HUES6 (cell line): ENCODE results near the gene FOXA1.

ENCODE experiments used
- H3K27ac ChIP-seq: 2 replicates; pipeline ENCODE4 v1.7.0; 2013; ENCODE audit warnings: low read depth, mild to moderate bottlenecking, low read length, inconsistent platforms
- H3K27me3 ChIP-seq: 2 replicates; pipeline ENCODE4 v1.6.1; 2013; ENCODE audit warnings: low read length; ENCODE audit not compliant: control insufficient read depth, insufficient read depth
- H3K36me3 ChIP-seq: 2 replicates; pipeline ENCODE4 v1.6.1; 2013; ENCODE audit warnings: low read length; ENCODE audit not compliant: control insufficient read depth, insufficient read depth
- H3K4me1 ChIP-seq: 2 replicates; pipeline ENCODE4 v1.6.1; 2013; ENCODE audit warnings: low read length; ENCODE audit not compliant: control insufficient read depth, insufficient read depth
- H3K4me3 ChIP-seq: 2 replicates; pipeline ENCODE4 v1.5.1; 2013; ENCODE audit warnings: low read depth, low read length
- H3K9ac ChIP-seq: one replicate; pipeline ENCODE4 v1.6.1; 2013; ENCODE audit warnings: mild to moderate bottlenecking, low read length
- H3K9me3 ChIP-seq: 2 replicates; pipeline ENCODE4 v1.6.1; 2013; ENCODE audit warnings: low read depth, low read length; ENCODE audit not compliant: control insufficient read depth, insufficient read depth

Gene FOXA1

GRCh38 chr14:37587131-37587803 is 7.8 kb downstream of the FOXA1 start:
- H3K4me3 ChIP-seq = peak overlapping the region; percentile 62

GRCh38 chr14:37586797-37587130 is 8.3 kb downstream of the FOXA1 start:
- Histone ChIP-seq H3K36me3 (no peaks in the 10 kb centered on the region), H3K9me3 (no peaks in the 10 kb centered on the region), H3K4me3 (no peak overlapping the region), H3K4me1 (peaks cover 49% of the 10 kb centered on the region), H3K9ac (no peak overlapping the region), H3K27ac (no peak overlapping the region), H3K27me3 (peaks cover 100% of the 10 kb centered on the region)

More at GRCh38 chr14:37587131-37587803, 7.8 kb downstream of the FOXA1 start:
- no peaks in the 10 kb centered on the region for H3K9me3 ChIP-seq
- H3K4me1 ChIP-seq = peaks cover 49% of the 10 kb centered on the region
- no peak overlapping the region for H3K9ac ChIP-seq
- no peak overlapping the region for H3K27ac ChIP-seq
- no peaks in the 10 kb centered on the region for H3K36me3 ChIP-seq
- peaks cover 100% of the 10 kb centered on the region for H3K27me3 ChIP-seq

- Histone ChIP-seq H3K4me3 (no peak overlapping the region), H3K9ac (no peak overlapping the region), H3K9me3 (no peaks in the 10 kb centered on the region), H3K4me1 (peaks cover 46% of the 10 kb centered on the region), H3K27me3 (peaks cover 100% of the 10 kb centered on the region), H3K27ac (no peak overlapping the region), H3K36me3 (no peaks in the 10 kb centered on the region)
These were observed 8.9 kb downstream of the FOXA1 start for GRCh38 chr14:37585971-37586796.

GRCh38 chr14:37585101-37585511 is 9.9 kb downstream of the FOXA1 start:
- peaks cover 100% of the 10 kb centered on the region for H3K27me3 ChIP-seq
- H3K4me1 ChIP-seq = peaks cover 43% of the 10 kb centered on the region
- H3K9me3 ChIP-seq = no peaks in the 10 kb centered on the region
- H3K36me3 ChIP-seq = no peaks in the 10 kb centered on the region
- no peak overlapping the region for H3K27ac ChIP-seq
- no peak overlapping the region for H3K9ac ChIP-seq
- H3K4me3 ChIP-seq = peak overlapping the region; percentile 46

- H3K36me3 ChIP-seq = no peaks in the 10 kb centered on the region
- no peaks in the 10 kb centered on the region for H3K9me3 ChIP-seq
- peaks cover 100% of the 10 kb centered on the region for H3K27me3 ChIP-seq
- H3K4me1 ChIP-seq = peaks cover 41% of the 10 kb centered on the region
- peak overlapping the region; percentile 46 for H3K4me3 ChIP-seq
- H3K9ac ChIP-seq = no peak overlapping the region
- no peak overlapping the region for H3K27ac ChIP-seq
These were observed 10.6 kb downstream of the FOXA1 start for GRCh38 chr14:37584211-37585100.

GRCh38 chr14:37583358-37584210 is 11.5 kb downstream of the FOXA1 start:
- peaks cover 32% of the 10 kb centered on the region for H3K4me1 ChIP-seq
- no peak overlapping the region for H3K27ac ChIP-seq
- no peak overlapping the region for H3K9ac ChIP-seq
- peaks cover 100% of the 10 kb centered on the region for H3K27me3 ChIP-seq
- no peaks in the 10 kb centered on the region for H3K9me3 ChIP-seq
- H3K4me3 ChIP-seq = peak overlapping the region; percentile 54
- no peaks in the 10 kb centered on the region for H3K36me3 ChIP-seq

GRCh38 chr14:37580146-37580545 is 14.9 kb downstream of the FOXA1 start:
- no peaks in the 10 kb centered on the region for H3K36me3 ChIP-seq
- H3K27me3 ChIP-seq = peaks cover 99% of the 10 kb centered on the region
- no peak overlapping the region for H3K4me3 ChIP-seq
- no peak overlapping the region for H3K9ac ChIP-seq
- H3K9me3 ChIP-seq = no peaks in the 10 kb centered on the region
- H3K4me1 ChIP-seq = peaks cover 18% of the 10 kb centered on the region
- no peak overlapping the region for H3K27ac ChIP-seq

- Histone ChIP-seq H3K27ac (no peak overlapping the region), H3K4me3 (no peak overlapping the region), H3K36me3 (no peaks in the 10 kb centered on the region), H3K9me3 (no peaks in the 10 kb centered on the region), H3K4me1 (peaks cover 9% of the 10 kb centered on the region; the same call in 1 of the 2 replicates), H3K27me3 (peaks cover 95% of the 10 kb centered on the region), H3K9ac (no peak overlapping the region)
These were observed 15.8 kb downstream of the FOXA1 start for GRCh38 chr14:37579274-37579673.

- H3K9ac ChIP-seq = no peak overlapping the region
- no peak overlapping the region for H3K27ac ChIP-seq
- H3K36me3 ChIP-seq = no peaks in the 10 kb centered on the region
- no peaks in the 10 kb centered on the region for H3K9me3 ChIP-seq
- H3K27me3 ChIP-seq = peaks cover 42% of the 10 kb centered on the region
- H3K4me1 ChIP-seq = no peaks in the 10 kb centered on the region
- H3K4me3 ChIP-seq = no peak overlapping the region
These were observed 21.7 kb downstream of the FOXA1 start for GRCh38 chr14:37573356-37573755.

- Histone ChIP-seq H3K27me3 (peaks cover 23% of the 10 kb centered on the region), H3K9me3 (no peaks in the 10 kb centered on the region), H3K9ac (no peak overlapping the region), H3K4me3 (no peak overlapping the region), H3K36me3 (no peaks in the 10 kb centered on the region), H3K4me1 (peaks cover 12% of the 10 kb centered on the region; the same call in 1 of the 2 replicates), H3K27ac (no peak overlapping the region)
These were observed 23.7 kb downstream of the FOXA1 start for GRCh38 chr14:37571391-37571790.
